HEK293 (cell line): ENCODE data around the gene HERC4.
A peak's percentile ranks its signal among the peaks of the same experiment; 100 is the strongest.

Experiments
- HIC1 ChIP-seq: fragments of 450-650 bp; formaldehyde crosslinking; IDR thresholded peaks from 2 replicates; pipeline ENCODE4 v1.5.1; 2016; ENCODE audit warnings: missing biosample characterization, missing genetic modification characterization
- KLF1 ChIP-seq: fragments of 450-650 bp; formaldehyde crosslinking; IDR thresholded peaks from 2 replicates; pipeline ENCODE4 v1.5.1; 2016; ENCODE audit warnings: missing biosample characterization, missing genetic modification characterization
- KLF10 ChIP-seq: fragments of 450-650 bp; IDR thresholded peaks from 2 replicates; pipeline ENCODE4 v1.5.1; 2018; ENCODE audit warnings: missing biosample characterization, mild to moderate bottlenecking, missing genetic modification characterization
- KLF17 ChIP-seq: fragments of 450-650 bp; formaldehyde crosslinking; IDR thresholded peaks from 2 replicates; pipeline ENCODE4 v1.5.1; 2016; ENCODE audit warnings: missing biosample characterization, missing genetic modification characterization
- TCF7L2 ChIP-seq: IDR thresholded peaks from 2 replicates; pipeline ENCODE4 v1.6.1; 2011; ENCODE audit warnings: low read depth, mild to moderate bottlenecking, inconsistent platforms, low read length, moderate library complexity, borderline replicate concordance
- TSHZ1 ChIP-seq: fragments of 450-650 bp; formaldehyde crosslinking; IDR thresholded peaks from 2 replicates; pipeline ENCODE4 v1.5.1; 2016; ENCODE audit warnings: missing biosample characterization, missing genetic modification characterization, borderline replicate concordance
- YY2 ChIP-seq: fragments of 450-650 bp; formaldehyde crosslinking; IDR thresholded peaks from 2 replicates; pipeline ENCODE4 v1.5.1; 2016; ENCODE audit warnings: missing biosample characterization, missing genetic modification characterization
- ZBTB26 ChIP-seq: fragments of 450-650 bp; formaldehyde crosslinking; optimal IDR thresholded peaks from 2 replicates; pipeline ENCODE3; 2016; ENCODE audit warnings: missing biosample characterization, mild to moderate bottlenecking, missing genetic modification characterization
- ZBTB8A ChIP-seq: fragments of 450-650 bp; formaldehyde crosslinking; IDR thresholded peaks from 2 replicates; pipeline ENCODE4 v1.5.1; 2016; ENCODE audit warnings: missing biosample characterization, missing genetic modification characterization
- ZFP3 ChIP-seq: fragments of 450-650 bp; formaldehyde crosslinking; IDR thresholded peaks from 2 replicates; pipeline ENCODE4 v1.5.1; 2016; ENCODE audit warnings: low read depth, missing biosample characterization, missing genetic modification characterization
- ZNF18 ChIP-seq: fragments of 450-650 bp; formaldehyde crosslinking; IDR thresholded peaks from 2 replicates; pipeline ENCODE4 v1.5.1; 2016; ENCODE audit warnings: missing biosample characterization, missing genetic modification characterization
- ZNF2 ChIP-seq: fragments of 450-650 bp; formaldehyde crosslinking; IDR thresholded peaks from 2 replicates; pipeline ENCODE4 v1.5.1; 2016; ENCODE audit warnings: missing biosample characterization, missing genetic modification characterization
- ZNF248 ChIP-seq: fragments of 450-650 bp; formaldehyde crosslinking; IDR thresholded peaks from 2 replicates; pipeline ENCODE4 v1.5.1; 2017; ENCODE audit warnings: missing biosample characterization, missing genetic modification characterization
- ZNF394 ChIP-seq: fragments of 450-650 bp; formaldehyde crosslinking; IDR thresholded peaks from 2 replicates; pipeline ENCODE4 v1.5.1; 2016; ENCODE audit warnings: missing biosample characterization, missing genetic modification characterization, mild to moderate bottlenecking, moderate library complexity, borderline replicate concordance
- ZNF404 ChIP-seq: fragments of 450-650 bp; formaldehyde crosslinking; IDR thresholded peaks from 2 replicates; pipeline ENCODE4 v1.5.1; 2017; ENCODE audit warnings: missing biosample characterization, missing genetic modification characterization
- ZNF449 ChIP-seq: fragments of 450-650 bp; formaldehyde crosslinking; IDR thresholded peaks from 2 replicates; pipeline ENCODE4 v1.5.1; 2017; ENCODE audit warnings: missing biosample characterization, mild to moderate bottlenecking, missing genetic modification characterization, moderate library complexity
- ZNF639 ChIP-seq: fragments of 450-650 bp; formaldehyde crosslinking; IDR thresholded peaks from 2 replicates; pipeline ENCODE4 v1.5.1; 2016; ENCODE audit warnings: missing biosample characterization, missing genetic modification characterization
- ZNF660 ChIP-seq: fragments of 450-650 bp; IDR thresholded peaks from 2 replicates; pipeline ENCODE4 v1.5.1; 2018; ENCODE audit warnings: missing biosample characterization, mild to moderate bottlenecking, missing genetic modification characterization
- ZNF664 ChIP-seq: fragments of 450-650 bp; formaldehyde crosslinking; IDR thresholded peaks from 2 replicates; pipeline ENCODE4 v1.5.1; 2016; ENCODE audit warnings: missing biosample characterization, missing genetic modification characterization
- ZNF707 ChIP-seq: fragments of 450-650 bp; formaldehyde crosslinking; IDR thresholded peaks from 2 replicates; pipeline ENCODE4 v1.5.1; 2016; ENCODE audit warnings: missing biosample characterization, missing genetic modification characterization
- ZNF843 ChIP-seq: fragments of 450-650 bp; formaldehyde crosslinking; IDR thresholded peaks from 2 replicates; pipeline ENCODE4 v1.5.1; 2016; ENCODE audit warnings: missing biosample characterization, missing genetic modification characterization
- ZSCAN5A ChIP-seq: fragments of 450-650 bp; formaldehyde crosslinking; IDR thresholded peaks from 2 replicates; pipeline ENCODE4 v1.5.1; 2016; ENCODE audit warnings: missing biosample characterization, missing genetic modification characterization

HERC4 gene

GRCh38 chr10:68096913-68097516 is 21.9 kb upstream of the HERC4 start (continued):
- TF ChIP-seq KLF1 (tag by site-specific recombination): no peak
- no peak for TF ChIP-seq ZBTB26 (tag by site-specific recombination)
- TF ChIP-seq ZNF449 (tag by site-specific recombination): no peak
- no peak for TF ChIP-seq ZFP3 (tag by site-specific recombination)
- 0 out of 2 replicates have a peak, but pooled peaks have one; percentile 36 for TF ChIP-seq ZNF2 (tag by site-specific recombination)
- no peak for TF ChIP-seq ZNF248 (tag by site-specific recombination)
- no peak for TF ChIP-seq KLF10 (tag by site-specific recombination)
- TF ChIP-seq ZNF18 (tag by site-specific recombination): no peak
- TF ChIP-seq YY2: no peak
- TF ChIP-seq HIC1 (tag by site-specific recombination): peak; percentile 91
- no peak for TF ChIP-seq ZNF404 (tag by site-specific recombination)
- TF ChIP-seq TSHZ1 (tag by site-specific recombination): no peak
- TF ChIP-seq ZNF639 (tag by site-specific recombination): peak; percentile 66; the same call in 1 of the 2 replicates
- peak; percentile 37; the same call in 1 of the 2 replicates for TF ChIP-seq ZNF394 (tag by site-specific recombination)
- no peak for TF ChIP-seq ZNF707 (tag by site-specific recombination)
- no peak for TF ChIP-seq ZNF664
- TF ChIP-seq ZSCAN5A (tag by site-specific recombination): no peak
- TF ChIP-seq KLF17 (tag by site-specific recombination): no peak
- TF ChIP-seq ZBTB8A (tag by site-specific recombination): no peak
- TF ChIP-seq TCF7L2: no peak
- TF ChIP-seq ZNF843: no peak
- no peak for TF ChIP-seq ZNF660 (tag by site-specific recombination)
